Measurements from ENCODE around the gene MAGEE1.

MAGEE1 gene

GRCh38 chrX:76434103-76434741 is 6.7 kb downstream of the MAGEE1 start:
- no peak overlapping the region for H3K4me3 ChIP-seq (replicated peaks in 1 of 2; ENCODE audit: low read depth in 2 of 2, low read length in 2 of 2)
- no peak for DNase-seq (ENCODE audit: low read depth in 2 of 2)
- no peak for TF ChIP-seq CTCF (IDR thresholded peaks at IDR 0.05; ENCODE audit: low read depth, low read length)

- H3K4me3 ChIP-seq (replicated peaks in 1 of 2; ENCODE audit: low read depth in 2 of 2, low read length in 2 of 2): no peak overlapping the region
- TF ChIP-seq CTCF (IDR thresholded peaks at IDR 0.05; ENCODE audit: low read depth, low read length): no peak
- no peak for DNase-seq (ENCODE audit: low read depth in 2 of 2)
Measured at GRCh38 chrX:76439188-76439587, 11.7 kb downstream of the MAGEE1 start.

GRCh38 chrX:76453737-76454406 is 26.4 kb downstream of the MAGEE1 start:
- TF ChIP-seq CTCF (IDR thresholded peaks at IDR 0.05; ENCODE audit: low read depth, low read length): no peak
- no peak for DNase-seq (ENCODE audit: low read depth in 2 of 2)
- H3K4me3 ChIP-seq (replicated peaks in 1 of 2; ENCODE audit: low read depth in 2 of 2, low read length in 2 of 2): no peak overlapping the region

- TF ChIP-seq CTCF (IDR thresholded peaks at IDR 0.05; ENCODE audit: low read depth, low read length): peak; percentile 48
- DNase-seq (ENCODE audit: low read depth in 2 of 2): peak; percentile 27 to 33
- no peak overlapping the region for H3K4me3 ChIP-seq (replicated peaks in 1 of 2; ENCODE audit: low read depth in 2 of 2, low read length in 2 of 2)
Measured at GRCh38 chrX:76454456-76454927, 27.0 kb downstream of the MAGEE1 start.

GRCh38 chrX:76477353-76477752 is 49.8 kb downstream of the MAGEE1 start:
- TF ChIP-seq CTCF (IDR thresholded peaks at IDR 0.05; ENCODE audit: low read depth, low read length): no peak
- DNase-seq (ENCODE audit: low read depth in 2 of 2): no peak
- no peak overlapping the region for H3K4me3 ChIP-seq (replicated peaks in 1 of 2; ENCODE audit: low read depth in 2 of 2, low read length in 2 of 2)
